HEK293 (cell line): ENCODE data around the gene CYP26B1.

ENCODE experiments used
- CTCF ChIP-seq: fragments of 450-650 bp; formaldehyde crosslinking; IDR thresholded peaks from 2 replicates; pipeline ENCODE4 v1.5.1; 2016; ENCODE audit warnings: missing biosample characterization, missing genetic modification characterization
- IKZF3 ChIP-seq: fragments of 450-650 bp; IDR thresholded peaks from 2 replicates; pipeline ENCODE4 v1.5.0; 2018; ENCODE audit warnings: missing biosample characterization, mild to moderate bottlenecking, missing genetic modification characterization, moderate library complexity
- KLF10 ChIP-seq: fragments of 450-650 bp; IDR thresholded peaks from 2 replicates; pipeline ENCODE4 v1.5.1; 2018; ENCODE audit warnings: missing biosample characterization, mild to moderate bottlenecking, missing genetic modification characterization
- SETDB1 ChIP-seq: IDR thresholded peaks from one replicate; pipeline ENCODE4 v1.6.1; 2017; ENCODE audit warnings: mild to moderate bottlenecking, low read length, moderate library complexity, mixed read lengths; ENCODE audit not compliant: insufficient read length
- WT1 ChIP-seq: fragments of 450-650 bp; formaldehyde crosslinking; IDR thresholded peaks from 2 replicates; pipeline ENCODE4 v1.5.1; 2016; ENCODE audit warnings: missing biosample characterization, missing genetic modification characterization
- ZBTB20 ChIP-seq: fragments of 450-650 bp; formaldehyde crosslinking; IDR thresholded peaks from 2 replicates; pipeline ENCODE4 v1.5.1; 2016; ENCODE audit warnings: missing biosample characterization, missing genetic modification characterization
- ZNF114 ChIP-seq: fragments of 450-650 bp; formaldehyde crosslinking; IDR thresholded peaks from 2 replicates; pipeline ENCODE4 v1.5.0; 2017; ENCODE audit warnings: missing biosample characterization, missing genetic modification characterization
- ZNF133 ChIP-seq: fragments of 450-650 bp; formaldehyde crosslinking; IDR thresholded peaks from 2 replicates; pipeline ENCODE4 v1.5.1; 2016; ENCODE audit warnings: missing biosample characterization, missing genetic modification characterization
- ZNF138 ChIP-seq: fragments of 450-650 bp; formaldehyde crosslinking; IDR thresholded peaks from 2 replicates; pipeline ENCODE4 v1.5.1; 2016; ENCODE audit warnings: missing biosample characterization, missing genetic modification characterization, borderline replicate concordance
- ZNF274 ChIP-seq, 2 experiments: fragments of 200-500 bp in 1 of 2; fragments of 450-650 bp in 1 of 2; sonication (Bioruptor generic) in 1 of 2; formaldehyde crosslinking in 1 of 2; IDR thresholded peaks; 2 replicates each; pipeline versions ENCODE4 v1.5.1 to v1.6.1; 2014 to 2016; ENCODE audit warnings: borderline replicate concordance in 1 of 2, inconsistent platforms in 1 of 2, low read length in 1 of 2, missing biosample characterization in 1 of 2, missing genetic modification characterization in 1 of 2
- ZNF473 ChIP-seq: fragments of 450-650 bp; formaldehyde crosslinking; IDR thresholded peaks from 2 replicates; pipeline ENCODE4 v1.5.1; 2017; ENCODE audit warnings: missing biosample characterization, missing genetic modification characterization

- TF ChIP-seq CTCF (tag by site-specific recombination): no peak
- TF ChIP-seq KLF10 (tag by site-specific recombination): no peak
- no peak for TF ChIP-seq SETDB1
- no peak for TF ChIP-seq ZNF114
- no peak for TF ChIP-seq IKZF3 (tag by site-specific recombination)
- no peak for TF ChIP-seq ZNF138 (tag by site-specific recombination)
- no peak for TF ChIP-seq ZNF133 (tag by site-specific recombination)
- TF ChIP-seq ZNF473: no peak
- no peak for TF ChIP-seq ZNF274 (IDR thresholded peaks at IDR 0.05; ENCODE audit: low read length)
- TF ChIP-seq ZNF274 (tag by site-specific recombination; IDR thresholded peaks at IDR 0.05; ENCODE audit: borderline replicate concordance): no peak
- no peak for TF ChIP-seq WT1
- TF ChIP-seq ZBTB20: no peak
Observed at GRCh38 chr2:72180351-72180750, 32.7 kb upstream of the CYP26B1 start.
